IPS-11a (cell line): ENCODE measurements around the gene CELF2.
A peak's percentile ranks its signal among the peaks of the same experiment; 100 is the strongest.

Source experiments
- H3K4me3 ChIP-seq: one replicate; pipeline ENCODE4 v1.5.1; 2013; ENCODE audit warnings: low read depth, low read length, control low read depth

The CELF2 gene

DNA sequence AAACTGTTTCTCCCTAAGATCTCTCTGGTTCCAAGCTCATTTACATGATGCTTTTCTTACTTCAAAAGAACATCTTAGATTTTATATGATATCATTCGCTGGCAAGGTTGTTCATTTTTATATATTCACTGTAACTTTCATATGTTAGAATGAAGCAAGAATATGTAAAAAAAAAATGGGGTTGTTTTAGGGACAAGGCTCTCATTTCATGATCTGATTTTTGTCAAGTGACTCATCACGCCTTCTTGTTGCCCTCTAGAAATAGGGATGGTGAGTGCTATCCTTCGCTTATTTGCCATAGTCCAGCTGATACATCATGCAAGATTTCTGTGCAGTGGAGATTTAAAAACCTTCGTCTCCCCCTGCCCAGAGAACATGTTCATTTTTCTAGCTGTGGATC lies 14.0 kb upstream of the CELF2 start:
- no peak overlapping the region for H3K4me3 ChIP-seq

GRCh38 chr10:11004144-11005077 lies 13.3 kb upstream of the CELF2 start:
- H3K4me3 ChIP-seq: no peak overlapping the region

DNA sequence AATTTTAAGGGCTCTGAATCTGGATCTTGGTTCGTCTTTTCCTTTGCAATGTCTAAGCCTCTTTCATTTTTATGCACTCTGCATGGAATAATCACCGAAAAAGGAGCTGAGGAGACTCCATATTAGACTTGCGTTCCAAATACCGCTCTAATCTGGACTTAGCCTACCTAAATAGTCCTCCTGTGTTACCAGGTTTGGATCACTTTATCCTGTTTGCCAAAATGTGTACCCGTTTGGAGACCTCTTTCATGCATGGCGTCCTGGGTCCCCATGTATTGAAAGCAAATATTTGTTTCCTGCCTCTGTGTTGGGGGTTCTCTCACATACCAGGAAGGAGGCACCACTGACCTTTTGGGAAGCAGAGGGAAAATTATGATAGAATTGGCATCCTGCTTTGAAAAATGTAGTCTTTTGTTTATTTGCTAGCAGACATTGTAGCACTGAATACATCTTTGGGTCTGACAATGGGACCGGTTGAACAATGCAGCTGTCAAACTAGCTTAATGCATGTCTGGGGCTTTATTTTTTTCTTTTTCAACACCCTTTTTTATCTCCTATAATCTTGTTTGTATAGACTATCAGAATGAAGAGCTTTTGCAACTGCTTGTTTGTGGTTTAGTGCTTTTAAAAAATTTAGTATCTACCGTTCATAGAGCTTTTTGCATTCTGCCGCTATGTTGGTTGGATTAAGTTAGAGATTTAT lies 11.8 kb upstream of the CELF2 start:
- H3K4me3 ChIP-seq: no peak overlapping the region

GRCh38 chr10:11006428-11006825 lies 11.2 kb upstream of the CELF2 start:
- no peak overlapping the region for H3K4me3 ChIP-seq

GRCh38 chr10:11007476-11008020 lies 10.1 kb upstream of the CELF2 start:
- H3K4me3 ChIP-seq: no peak overlapping the region

DNA sequence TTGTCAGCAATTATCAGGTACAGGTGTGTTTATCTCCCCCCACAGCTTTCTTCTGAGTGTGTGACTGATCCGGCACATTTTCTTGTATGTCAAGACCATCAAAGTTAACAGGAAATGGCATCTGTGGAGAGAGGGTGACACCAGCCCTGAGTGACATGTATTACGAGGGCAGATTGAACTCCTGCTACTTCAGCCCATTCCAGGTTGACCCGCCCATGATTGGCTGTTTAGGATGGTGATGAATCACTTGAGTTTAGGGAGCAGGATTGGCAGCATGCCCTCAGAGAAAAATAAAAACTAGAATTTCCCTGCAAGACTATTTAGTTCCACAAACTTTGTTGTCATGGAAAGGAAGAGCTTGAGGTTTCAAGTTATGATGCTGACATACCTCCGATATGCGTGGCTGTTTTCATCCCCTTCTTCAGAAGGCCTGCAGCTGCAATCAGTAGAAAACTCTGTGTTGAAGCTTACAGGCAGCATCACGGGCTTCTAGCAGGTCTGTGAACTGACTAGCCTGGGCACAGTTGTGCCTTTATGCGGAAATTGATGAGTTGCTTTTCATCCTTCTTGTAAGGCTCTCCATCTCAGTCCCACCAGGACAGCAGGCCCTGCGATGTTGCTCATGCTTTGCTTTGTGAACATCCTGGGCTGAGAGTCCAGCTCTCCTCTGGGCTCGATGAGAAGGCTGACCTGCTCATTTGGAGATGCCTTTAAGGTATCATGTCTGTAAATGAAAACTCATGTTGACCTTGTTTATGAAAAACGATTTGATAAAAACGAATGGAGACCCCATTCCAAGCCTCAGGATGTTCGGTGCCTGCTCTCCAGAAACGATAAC lies 8.0 kb upstream of the CELF2 start:
- no peak overlapping the region for H3K4me3 ChIP-seq

DNA sequence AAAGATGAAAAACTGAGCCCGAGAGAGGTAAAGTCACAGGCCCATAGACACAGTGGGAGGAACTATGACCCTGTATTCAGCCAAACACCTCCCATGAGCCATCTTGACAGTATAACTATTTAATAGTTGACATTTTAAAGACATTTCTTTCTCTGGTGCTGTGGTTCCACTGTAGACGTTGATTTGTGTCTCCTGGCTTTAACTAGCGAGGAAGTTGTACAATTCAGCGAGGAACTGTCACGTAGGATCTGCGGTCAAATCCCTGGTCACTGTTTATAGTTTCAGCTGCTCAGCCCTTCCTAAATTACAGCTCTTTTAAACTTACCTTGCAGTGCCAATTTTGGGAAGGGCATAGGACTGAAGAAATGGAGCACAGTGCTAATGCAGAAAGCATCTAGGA lies 7.1 kb upstream of the CELF2 start:
- H3K4me3 ChIP-seq: no peak overlapping the region

- no peak overlapping the region for H3K4me3 ChIP-seq
Measured at GRCh38 chr10:11011436-11011835, 6.2 kb upstream of the CELF2 start.

GRCh38 chr10:11011984-11012383 lies 5.7 kb upstream of the CELF2 start:
- no peak overlapping the region for H3K4me3 ChIP-seq

GRCh38 chr10:11012421-11013295 lies 5.0 kb upstream of the CELF2 start:
- no peak overlapping the region for H3K4me3 ChIP-seq

DNA sequence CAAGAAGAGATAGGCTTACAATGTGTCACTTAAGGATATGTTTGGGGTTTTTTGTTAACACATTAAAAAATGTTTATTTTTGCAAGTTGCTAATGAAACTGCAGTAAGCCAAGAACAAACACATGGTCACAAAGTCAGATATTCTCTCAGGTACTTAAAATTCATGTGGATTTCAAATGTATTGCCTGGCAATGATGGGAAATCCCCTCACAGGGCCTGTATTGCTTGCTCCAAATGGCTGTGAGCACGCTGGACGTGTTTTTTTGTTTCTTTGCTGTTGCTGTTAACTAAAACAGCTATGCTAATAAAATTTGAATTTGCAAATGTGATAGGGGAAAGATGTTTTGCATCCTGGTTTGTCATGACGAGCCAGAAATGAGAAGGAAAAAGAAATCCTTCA lies 3.8 kb upstream of the CELF2 start:
- no peak overlapping the region for H3K4me3 ChIP-seq

DNA sequence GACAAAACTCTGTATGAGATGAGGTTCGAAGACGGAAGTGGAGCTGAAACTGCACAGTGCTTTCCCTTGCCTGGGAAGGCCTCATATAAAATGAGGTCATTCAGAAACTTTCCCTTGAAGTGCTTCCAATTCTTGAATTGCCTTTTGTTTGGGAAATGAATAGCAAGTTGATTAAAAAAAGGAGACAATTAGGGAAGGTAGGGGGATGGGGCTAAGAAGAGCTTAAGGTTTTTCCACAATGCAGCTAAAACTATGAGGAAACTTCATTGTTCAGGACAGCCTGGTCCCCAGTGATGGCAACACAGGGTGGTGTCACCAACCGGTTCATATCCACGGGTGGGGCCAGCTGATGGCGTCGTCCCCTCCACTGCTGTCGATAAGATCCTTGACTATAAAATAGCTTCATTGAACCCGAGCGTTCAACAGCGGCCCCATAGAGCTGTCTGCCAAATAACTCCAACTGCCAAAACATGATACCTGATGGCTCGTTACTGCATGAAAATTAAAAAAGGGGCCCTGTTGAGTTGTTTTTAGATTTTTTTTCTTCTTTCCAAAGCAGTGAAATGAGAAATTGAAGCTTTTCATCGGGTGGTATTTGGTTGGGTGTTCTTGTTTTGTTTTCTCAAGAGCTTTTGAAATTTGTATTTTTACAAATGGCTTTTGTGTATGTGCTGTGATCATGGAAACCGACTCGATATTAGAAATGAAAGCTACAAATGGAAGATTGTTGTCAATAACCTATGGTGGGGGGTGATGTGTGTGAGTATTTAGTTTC lies 2.8 kb upstream of the CELF2 start:
- no peak overlapping the region for H3K4me3 ChIP-seq

DNA sequence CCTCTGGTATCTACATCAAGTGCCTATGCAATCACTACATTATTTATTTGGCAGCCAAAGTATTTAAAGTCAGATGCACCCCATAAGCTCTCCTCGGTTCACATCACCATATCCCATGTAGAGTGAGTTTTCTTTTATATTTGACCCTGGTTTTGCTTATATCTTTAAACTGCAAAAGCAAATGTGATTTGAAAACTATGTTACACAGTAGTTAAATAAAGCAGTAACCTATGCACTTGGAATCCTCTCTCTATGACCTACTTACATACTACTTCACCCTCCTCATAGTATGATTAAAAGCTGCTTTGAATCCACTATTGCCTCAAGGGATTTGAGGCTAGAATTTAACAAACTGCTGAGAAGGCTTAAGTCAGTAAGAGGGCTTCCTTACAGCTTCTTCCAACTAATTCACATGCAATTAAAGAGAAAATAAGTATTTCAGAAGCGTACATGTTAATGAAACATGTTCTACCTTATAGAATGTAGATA lies 2.2 kb upstream of the CELF2 start:
- no peak overlapping the region for H3K4me3 ChIP-seq

GRCh38 chr10:11017000-11017569 lies 587 bp upstream of the CELF2 start:
- H3K4me3 ChIP-seq: peak overlapping the region; percentile 53

GRCh38 chr10:11018432-11018841 lies 765 bp downstream of the CELF2 start:
- H3K4me3 ChIP-seq: peak overlapping the region; percentile 59

DNA sequence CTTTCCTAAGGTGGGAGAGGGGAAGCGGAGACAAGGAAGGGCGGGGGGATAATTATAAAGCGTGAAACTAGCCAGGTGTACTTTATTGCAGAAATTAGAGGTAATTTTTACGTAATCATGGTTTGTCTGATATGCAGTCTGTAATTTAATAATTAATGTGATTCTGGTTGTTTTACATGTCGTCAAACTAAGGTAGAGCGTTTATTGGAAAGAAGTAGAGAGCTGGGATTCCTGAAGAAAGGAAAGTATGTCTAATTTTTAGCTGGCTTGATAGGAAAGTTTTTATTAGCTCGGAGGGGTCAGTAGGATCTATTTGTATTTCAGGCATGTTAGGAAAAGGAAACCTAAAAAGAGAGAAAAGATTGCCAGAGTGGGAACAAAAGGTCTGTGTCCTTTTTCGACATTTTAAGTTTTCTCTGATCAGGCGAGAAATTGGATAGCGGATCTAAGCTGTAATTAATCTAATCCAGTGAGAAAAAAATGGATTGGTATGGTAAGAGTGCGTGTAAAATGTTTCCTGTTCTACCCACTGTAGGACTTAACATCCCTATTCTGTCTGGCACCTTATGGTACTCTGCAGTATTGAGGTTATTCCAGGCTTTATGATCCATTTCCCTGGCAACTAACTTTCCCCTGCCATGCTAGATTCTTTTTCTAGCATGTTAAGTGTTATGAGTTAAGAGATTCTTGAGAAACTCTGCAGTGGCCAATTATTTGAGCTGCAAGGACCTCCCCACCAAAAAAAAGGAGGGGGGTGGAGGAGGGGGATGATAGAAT lies 1.4 kb downstream of the CELF2 start:
- H3K4me3 ChIP-seq: peak overlapping the region; percentile 59

DNA sequence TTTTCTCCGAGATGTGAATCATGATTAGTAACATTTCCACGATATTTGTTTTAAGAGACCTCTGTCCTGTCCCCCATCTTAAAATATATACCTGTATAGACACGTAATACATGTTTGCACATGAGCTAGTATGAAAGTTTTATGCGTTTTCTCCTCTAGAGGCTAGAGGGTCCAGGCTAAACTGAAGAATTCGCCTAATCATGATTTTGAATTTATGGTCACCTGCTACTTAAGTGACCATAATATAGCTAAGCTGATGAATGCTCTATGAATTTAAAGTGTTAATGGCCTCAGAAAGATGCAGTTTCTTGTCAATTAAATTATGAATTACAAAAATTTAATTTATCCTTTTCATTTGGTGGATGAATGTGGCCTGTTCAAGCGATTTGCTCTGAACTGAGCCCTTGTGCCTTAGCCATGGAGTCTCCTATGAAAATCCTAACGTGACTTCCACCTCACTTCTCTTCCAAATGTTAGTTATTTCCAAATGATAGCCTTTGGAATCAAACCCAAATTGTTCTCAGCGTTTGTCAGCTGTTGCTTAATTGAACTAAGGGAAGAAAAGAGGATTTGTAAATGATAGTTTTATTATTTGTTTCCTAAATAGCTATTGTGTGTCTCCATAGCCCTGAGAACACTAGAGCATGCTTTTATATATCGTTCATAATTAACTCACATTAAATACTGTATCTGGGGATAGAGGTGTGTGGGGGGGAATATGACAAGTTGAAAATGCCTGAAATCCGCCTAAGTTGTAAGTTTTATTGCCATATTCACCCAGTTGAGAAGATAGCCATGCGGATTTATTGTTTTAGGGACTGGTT lies 2.3 kb downstream of the CELF2 start:
- H3K4me3 ChIP-seq: no peak overlapping the region
